Measurements from ENCODE around the gene OTOP3.
"Not testable (repeated sequence)": the region's sequence is repeated elsewhere in the genome, so short reads cannot be mapped to it uniquely, and the experiment has no call there.

Gene OTOP3

DNA sequence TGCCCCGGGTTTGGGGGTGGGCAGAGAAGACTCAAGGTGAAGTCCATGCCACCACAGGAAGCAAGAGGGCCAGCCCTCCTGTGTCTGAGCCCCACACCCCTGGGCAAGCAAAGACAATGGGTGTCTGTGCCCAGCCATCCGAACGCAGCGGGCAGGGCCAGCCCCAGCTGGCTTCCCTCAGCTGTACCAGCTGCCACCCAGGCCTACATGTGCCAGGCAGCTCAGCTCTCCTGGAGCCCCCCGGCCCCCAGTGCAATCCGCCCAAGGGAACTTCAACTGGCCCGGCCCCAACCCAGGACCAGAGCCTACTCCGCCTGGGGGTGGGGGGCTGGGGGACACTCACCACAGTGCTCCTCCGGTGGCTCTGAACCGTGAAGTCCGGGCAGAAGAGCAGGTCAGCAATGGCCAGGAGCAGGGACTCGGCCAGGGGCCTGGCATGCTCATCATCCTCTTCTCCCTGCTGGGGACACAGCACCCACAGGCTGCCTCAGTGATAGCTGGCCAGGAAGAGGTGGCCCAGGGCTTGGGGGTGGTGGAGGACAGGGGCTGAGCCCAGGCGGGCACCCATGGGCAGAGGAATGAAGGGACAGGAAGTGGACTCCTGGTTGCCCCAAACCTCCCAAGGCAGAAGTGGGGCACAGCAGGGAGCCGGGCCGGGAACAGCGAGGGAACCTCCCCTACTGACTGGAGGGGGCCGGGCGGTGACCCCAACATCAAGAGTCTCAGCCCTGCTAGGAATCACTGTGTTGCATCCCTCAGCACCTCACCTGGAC, 27.1 kb downstream of the OTOP3 start:
- TF ChIP-seq, protein P1, sequence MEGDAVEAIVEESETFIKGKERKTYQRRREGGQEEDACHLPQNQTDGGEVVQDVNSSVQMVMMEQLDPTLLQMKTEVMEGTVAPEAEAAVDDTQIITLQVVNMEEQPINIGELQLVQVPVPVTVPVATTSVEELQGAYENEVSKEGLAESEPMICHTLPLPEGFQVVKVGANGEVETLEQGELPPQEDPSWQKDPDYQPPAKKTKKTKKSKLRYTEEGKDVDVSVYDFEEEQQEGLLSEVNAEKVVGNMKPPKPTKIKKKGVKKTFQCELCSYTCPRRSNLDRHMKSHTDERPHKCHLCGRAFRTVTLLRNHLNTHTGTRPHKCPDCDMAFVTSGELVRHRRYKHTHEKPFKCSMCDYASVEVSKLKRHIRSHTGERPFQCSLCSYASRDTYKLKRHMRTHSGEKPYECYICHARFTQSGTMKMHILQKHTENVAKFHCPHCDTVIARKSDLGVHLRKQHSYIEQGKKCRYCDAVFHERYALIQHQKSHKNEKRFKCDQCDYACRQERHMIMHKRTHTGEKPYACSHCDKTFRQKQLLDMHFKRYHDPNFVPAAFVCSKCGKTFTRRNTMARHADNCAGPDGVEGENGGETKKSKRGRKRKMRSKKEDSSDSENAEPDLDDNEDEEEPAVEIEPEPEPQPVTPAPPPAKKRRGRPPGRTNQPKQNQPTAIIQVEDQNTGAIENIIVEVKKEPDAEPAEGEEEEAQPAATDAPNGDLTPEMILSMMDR (IDR thresholded peaks at IDR 0.05; ENCODE audit: low read length, missing control alignments) = no peak
- DNase-seq (ENCODE audit: low read depth) = no peak
- H3K4me3 ChIP-seq (replicated peaks; ENCODE audit: low read depth, low read length) = no peak overlapping the region

DNA sequence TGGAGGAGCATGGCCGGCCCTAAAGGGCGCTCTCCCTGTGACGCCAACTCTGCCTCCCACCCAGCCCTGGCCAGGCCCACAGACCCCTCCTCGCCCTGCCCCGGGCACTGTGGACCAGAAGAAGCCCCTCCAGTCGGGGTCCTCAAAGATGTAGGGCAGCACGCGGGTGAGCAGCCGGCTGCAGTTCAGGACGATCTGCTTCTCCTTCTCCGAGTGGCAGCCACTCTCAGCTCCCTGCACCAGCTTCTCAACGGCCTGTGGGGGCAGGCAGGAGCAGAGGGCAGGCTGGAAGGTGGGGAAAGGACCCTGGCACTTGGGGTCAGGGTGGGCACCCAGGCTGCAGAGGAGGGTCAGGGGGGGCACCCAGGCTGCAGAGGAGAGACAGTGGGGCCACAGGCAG, 28.0 kb downstream of the OTOP3 start:
- TF ChIP-seq, protein P1 (IDR thresholded peaks at IDR 0.05; ENCODE audit: low read length, missing control alignments) = peak; percentile 22
- no peak for DNase-seq (ENCODE audit: low read depth)
- H3K4me3 ChIP-seq (replicated peaks; ENCODE audit: low read depth, low read length) = no peak overlapping the region

DNA sequence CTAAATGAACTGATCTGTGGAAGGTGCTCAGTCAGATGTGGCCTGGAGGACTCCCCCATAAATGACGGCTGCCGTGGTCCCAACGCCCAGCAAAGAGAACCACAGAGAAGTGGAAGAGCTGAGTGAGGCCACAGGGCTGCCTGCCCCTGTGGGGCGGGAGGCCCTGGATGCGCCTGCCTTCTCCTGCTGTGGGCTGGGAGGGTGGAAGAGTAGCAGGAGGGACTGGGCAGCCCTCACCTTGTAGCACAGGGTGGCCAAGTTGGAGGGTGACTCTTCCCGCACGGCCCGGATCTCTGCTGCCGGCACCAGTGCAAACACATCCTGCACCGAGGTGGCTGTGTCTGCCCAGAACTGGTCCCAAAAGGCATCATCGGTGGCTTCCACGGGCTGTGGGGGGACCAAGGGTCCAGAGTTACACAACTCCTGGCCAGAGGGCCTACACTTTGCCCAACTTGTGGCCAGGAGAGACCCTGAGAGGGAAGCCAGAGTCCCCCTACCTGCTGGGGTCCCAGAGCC, 28.6 kb downstream of the OTOP3 start:
- H3K4me3 ChIP-seq (replicated peaks; ENCODE audit: low read depth, low read length) = no peak overlapping the region
- TF ChIP-seq, protein P1 (IDR thresholded peaks at IDR 0.05; ENCODE audit: low read length, missing control alignments) = no peak
- DNase-seq (ENCODE audit: low read depth) = no peak

DNA sequence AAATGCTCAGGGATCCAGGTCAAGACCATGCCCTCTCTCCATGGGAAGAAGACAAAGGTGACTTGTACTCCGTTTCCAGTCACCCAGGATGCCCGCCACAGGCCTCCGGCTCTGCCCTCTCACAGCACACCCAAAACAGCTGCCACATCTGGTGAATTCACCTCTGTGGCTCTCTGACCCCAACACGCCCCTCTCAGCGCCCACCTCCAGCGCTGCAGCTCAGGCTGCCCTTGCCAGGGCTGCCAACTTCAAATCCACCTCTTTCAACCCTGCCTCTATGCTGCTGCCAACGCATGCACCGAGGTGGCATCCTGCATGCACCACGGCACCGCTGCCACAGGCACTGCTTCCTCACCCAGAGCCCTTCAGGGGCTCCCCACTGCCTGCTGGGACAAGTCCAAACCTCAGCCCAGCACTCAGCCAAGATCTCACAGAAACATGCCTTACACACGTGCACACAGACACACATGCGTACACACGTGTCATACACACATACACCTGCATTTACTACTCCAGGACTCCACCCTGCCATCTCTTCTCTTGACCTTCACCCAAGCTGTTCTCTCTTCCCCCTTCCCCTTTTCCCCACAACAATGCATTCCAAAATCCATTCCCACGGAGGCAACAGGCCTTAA, 29.4 kb downstream of the OTOP3 start:
- no peak for DNase-seq (ENCODE audit: low read depth)
- no peak overlapping the region for H3K4me3 ChIP-seq (replicated peaks; ENCODE audit: low read depth, low read length)
- TF ChIP-seq, protein P1 (IDR thresholded peaks at IDR 0.05; ENCODE audit: low read length, missing control alignments) = no peak

DNA sequence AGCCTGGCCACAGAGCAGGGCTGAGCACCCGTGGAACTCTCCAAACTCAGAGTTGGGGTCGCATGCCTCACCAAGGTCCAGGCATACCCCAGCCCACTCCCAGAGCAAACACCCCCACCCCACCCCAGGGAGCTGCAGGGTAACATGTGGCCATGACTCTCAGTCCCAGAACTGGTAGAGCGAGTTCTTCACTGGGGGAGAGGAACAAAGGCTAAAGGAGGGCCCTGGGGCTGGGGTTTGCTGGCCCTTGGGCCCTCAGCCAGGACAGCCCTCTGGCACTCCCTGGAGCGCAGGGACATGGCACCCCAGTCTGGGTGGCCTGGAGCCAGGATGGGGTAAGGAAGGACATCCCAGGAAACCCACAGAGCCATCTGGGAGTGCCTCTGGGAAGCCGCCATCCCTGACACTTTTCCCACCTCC, 32.7 kb downstream of the OTOP3 start:
- TF ChIP-seq, protein P1 (IDR thresholded peaks at IDR 0.05; ENCODE audit: low read length, missing control alignments) = no peak
- DNase-seq (ENCODE audit: low read depth) = no peak
- no peak overlapping the region for H3K4me3 ChIP-seq (replicated peaks; ENCODE audit: low read depth, low read length)

DNA sequence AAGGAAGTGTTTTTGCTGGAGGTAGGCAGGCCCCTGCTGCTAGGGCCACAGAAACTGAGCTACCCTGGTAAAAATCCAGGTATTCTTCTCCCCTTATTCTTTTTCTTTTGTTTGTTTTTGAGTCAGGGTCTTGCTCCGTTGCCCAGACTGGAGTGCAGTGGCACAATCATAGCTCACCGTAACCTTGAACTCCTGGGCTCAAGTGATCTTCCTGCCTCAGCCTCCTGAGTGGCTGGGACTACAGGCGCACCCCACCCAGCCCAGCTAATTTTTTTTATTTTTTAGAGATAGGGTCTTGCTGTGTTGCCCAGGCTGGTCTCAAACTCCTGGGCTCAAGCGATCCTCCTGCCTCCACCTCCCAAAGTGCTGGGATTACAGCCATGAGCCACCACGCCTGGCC, 33.8 kb downstream of the OTOP3 start:
- not testable (repeated sequence) for DNase-seq (ENCODE audit: low read depth); H3K4me3 ChIP-seq (replicated peaks; ENCODE audit: low read depth, low read length)

DNA sequence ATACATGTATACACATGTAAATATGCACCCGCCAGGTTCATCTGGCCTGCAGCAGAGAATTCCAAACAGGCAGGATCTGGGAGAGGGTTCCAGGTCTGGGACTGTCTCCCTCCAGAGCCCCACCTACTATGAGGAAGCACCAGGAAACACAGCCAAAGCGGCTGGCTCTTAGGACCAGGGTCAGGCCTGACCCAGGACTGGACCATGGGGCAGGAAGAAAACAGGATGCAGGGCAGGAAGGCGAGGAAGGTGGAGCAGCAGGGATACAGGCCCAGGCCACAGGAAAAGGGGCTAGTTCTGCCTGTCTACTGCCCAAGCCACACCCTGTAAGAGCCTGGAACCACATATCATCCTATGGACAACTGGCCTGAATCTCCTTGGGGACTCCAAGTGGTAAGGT, 34.7 kb downstream of the OTOP3 start:
- H3K4me3 ChIP-seq (replicated peaks; ENCODE audit: low read depth, low read length) = no peak overlapping the region
- DNase-seq (ENCODE audit: low read depth) = no peak
- TF ChIP-seq, protein P1 (IDR thresholded peaks at IDR 0.05; ENCODE audit: low read length, missing control alignments) = no peak

Measured in fibroblast of pulmonary artery (primary cell).